ENCODE results near the gene PPIE.

- no peak for TF ChIP-seq CTCF (IDR thresholded peaks at IDR 0.05; ENCODE audit: low read length)
- TF ChIP-seq EZH2phosphoT487 (IDR thresholded peaks at IDR 0.05; ENCODE audit: low read length), result no peak
- no peak for TF ChIP-seq EZH2 (optimal IDR thresholded peaks at IDR 0.05; ENCODE audit: low read depth, low read length)
Measured at GRCh38 chr1:39707506-39707905, 31.2 kb upstream of the PPIE start.

Data from MM.1S (cell line).